GM18498 (cell line): ENCODE data around the gene CNNM2.

Experiments
- ATAC-seq: cut with Tn5 transposase; IDR thresholded peaks from one replicate; pipeline ENCODE4 v1.9.1; 2021; ENCODE audit warnings: mild to moderate bottlenecking, moderate library complexity; ENCODE audit not compliant: unreplicated experiment

Gene CNNM2

DNA sequence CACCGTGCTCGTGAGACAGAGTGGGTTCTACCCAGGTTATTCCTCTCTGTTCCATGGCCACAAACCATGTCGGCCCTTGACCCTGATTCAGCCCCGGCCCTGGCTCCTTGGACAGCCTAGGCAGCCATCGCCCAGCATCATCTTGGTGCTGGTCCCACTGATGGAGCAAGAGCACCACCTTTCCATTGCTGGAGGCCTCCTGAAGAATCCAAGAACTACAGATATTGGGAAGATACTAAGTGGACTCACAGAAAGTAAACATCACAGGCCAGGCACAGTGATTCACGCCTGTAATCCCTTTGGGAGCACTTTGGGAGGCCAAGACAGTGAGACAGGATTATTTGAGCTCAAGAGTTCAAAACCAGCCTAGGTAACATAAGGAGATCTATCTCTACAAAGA lies 149.9 kb downstream of the CNNM2 start:
- no peak for ATAC-seq

DNA sequence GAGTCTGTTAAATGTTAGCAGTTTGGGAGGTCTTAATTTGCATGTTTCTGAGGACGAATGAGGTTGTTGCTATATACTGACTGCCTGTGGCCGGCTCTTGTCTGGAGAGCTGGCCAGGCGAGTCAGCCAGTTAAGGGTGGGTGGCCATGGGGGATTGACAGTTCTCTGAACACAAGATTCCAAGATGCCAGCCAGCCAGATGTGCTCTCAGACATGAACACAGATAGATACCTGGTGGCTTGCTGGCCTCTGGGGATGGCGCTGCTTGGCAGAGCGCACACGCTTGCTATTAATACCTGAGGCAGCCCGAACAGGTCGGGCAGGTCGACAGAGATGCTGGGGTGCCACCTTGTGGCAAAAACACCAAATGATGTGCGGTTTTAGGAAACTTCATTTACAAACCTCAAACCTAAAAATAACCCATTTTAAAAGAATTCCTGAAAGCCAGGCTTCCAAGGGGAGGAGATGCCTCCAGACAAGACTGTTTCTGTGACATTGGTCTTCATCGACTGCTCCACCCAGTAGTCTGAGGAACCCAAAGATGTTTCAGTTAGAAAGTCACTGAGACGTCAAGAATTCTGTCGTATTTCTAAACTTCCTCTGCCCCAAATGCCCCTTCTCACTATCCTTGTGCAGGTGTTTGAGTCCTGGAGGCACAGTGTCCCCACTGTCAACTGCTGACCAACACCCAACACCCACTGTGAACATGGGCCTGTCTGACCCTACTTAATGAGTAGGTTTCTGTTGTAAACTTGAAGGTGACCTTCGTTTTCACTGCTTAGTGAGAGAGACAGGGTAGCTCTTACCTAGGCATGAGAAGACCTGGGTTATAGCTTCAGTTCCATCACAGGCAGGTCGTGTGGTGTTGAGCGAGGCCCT lies 151.6 kb downstream of the CNNM2 start:
- peak; percentile 68 for ATAC-seq

DNA sequence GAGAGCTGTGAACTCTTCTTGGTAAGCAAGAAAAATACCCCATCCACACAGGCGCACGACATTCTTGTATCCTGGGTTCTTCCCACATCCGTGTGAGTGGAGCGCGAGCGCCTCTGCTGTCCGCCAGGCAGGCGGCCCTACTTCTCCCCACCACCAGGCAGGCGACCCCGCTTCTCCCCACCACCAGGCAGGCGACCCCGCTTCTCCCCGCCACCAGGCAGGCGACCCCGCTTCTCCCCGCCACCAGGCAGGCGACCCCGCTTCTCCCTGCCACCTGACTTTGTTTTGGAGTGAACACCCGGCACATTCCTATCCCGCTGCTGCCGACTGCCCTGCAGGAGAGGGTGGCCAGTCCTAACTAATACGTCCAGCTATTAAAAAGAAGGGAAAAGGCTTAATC lies 154.2 kb downstream of the CNNM2 start:
- no peak for ATAC-seq

DNA sequence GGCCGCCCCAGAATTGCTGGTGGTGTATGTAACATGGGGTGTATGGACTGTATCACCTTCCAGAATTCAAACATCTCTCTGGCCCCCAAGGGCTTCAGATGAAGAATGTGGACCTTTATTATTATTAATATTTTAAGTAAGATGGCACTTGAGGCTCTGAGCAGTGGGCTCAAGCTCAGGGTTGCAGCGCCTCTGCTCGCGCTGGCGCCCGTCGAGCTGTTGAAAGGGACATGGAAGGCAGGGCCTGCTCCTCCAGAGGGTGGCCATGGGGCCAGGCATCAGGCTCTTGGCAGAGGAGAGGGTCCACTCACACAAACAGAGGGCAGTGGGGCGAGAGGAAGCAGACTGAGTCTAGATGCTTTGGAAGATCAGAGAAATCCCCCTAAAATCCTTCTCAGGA lies 154.8 kb downstream of the CNNM2 start:
- ATAC-seq: no peak

DNA sequence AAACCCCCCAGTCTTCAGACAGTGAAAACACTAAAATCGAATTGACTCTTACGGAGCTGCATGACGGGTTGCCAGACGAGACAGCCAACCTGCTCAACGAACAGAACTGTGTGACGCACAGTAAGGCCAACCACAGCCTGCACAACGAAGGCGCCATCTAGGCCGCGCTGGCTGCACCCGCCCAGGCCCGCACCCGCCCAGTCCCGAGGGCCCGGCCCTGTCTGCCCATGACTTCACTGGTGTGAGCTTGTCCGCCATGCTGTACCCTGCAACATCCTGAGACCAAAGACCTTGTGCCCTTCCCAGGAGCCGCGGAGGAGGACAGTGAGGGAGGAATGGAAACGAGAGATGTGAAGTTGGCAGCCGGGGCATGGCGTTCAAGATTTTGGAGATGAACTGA lies 158.9 kb downstream of the CNNM2 start:
- no peak for ATAC-seq

DNA sequence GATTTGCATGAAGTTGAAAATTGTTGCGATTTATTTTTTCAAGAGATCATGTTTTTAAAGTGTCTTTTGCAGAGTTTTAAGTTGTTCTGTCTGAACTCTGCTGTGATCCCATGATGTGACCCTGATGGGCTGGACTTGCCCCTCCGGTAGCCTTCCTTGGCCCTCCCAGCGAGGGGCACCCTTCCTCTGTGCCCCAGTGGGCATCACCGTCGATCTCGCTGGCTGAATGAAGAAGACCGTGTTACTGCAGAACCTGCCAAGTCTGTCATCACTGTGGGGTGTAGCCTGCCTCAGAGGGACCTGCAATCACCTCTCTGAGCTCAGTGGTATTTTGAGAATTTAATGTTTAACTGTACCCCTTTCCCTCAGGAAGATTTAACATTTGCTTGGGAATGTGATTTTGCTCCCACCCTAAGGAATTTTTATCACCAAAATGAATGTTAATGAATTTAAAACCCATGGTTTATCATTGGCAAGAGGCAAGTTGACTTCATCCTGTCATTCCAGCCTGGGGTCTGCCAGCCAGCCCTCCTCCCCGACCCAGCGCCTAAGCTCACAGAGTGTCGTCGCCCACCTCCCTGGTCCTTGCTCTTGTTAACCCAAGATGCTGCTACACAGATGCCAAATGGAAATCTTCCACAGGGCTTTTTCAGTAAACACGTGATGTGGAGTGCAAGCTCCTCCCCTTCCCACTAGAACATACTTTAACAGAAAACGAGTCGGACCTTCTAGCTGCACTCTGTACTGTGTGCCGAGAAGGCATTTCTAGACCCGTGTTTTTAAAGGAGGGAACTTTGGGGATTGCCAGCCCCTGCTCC lies 159.6 kb downstream of the CNNM2 start:
- ATAC-seq: no peak

DNA sequence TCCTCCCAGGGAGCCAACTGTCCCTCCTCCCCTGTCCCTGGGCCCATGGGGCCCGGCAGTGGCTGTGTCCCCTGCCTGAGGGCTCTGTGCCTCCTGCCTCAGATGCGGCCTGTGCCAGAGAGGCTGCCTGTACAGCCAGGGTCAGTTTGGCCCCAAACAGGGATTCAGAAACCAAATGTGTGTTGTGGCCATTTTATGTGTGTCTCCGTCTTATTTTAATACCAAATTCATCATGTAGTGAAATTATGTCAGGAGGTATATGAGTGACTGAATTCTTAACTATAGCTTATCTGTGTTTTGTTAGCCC lies 160.2 kb downstream of the CNNM2 start:
- ATAC-seq: no peak

DNA sequence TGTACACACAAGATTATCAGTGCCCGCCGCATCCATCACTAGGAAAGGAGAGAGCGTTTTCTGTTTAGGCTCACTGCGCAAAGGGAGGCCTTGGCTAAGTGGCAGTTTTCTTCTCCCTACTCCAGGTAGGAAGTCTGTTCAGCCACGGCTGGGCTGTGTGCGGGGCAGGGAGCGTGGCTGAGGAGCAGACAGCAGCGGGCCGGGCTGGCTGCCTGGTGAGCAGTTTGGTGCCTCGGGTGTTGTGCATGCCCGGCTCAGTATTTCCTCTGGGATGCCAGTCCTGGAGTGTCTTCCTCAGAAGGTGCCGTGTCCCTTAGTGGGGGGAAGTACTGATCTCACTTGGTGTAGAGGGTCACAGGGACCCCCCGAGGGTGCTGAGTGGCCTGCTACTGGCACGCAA lies 160.6 kb downstream of the CNNM2 start:
- no peak for ATAC-seq

DNA sequence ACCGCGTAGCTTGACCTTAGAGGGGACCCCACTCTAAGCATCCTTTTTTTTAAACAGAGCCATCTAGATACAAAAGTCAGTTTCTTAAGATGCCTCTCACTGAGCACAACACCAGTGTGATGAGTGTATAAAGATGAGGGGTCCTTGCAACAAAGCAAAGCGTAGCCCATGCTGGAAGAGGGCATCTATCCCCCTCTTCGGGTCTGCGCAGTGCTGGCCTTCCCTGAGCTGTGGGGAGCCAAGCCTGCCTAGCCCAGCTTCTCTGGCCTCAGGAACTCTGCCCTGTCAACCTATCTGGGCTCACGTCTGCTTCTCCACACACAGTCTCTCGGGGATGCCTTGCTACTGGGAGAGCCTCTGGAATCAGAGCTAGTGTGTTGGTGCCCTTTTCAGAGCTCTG lies 161.0 kb downstream of the CNNM2 start:
- ATAC-seq: no peak

DNA sequence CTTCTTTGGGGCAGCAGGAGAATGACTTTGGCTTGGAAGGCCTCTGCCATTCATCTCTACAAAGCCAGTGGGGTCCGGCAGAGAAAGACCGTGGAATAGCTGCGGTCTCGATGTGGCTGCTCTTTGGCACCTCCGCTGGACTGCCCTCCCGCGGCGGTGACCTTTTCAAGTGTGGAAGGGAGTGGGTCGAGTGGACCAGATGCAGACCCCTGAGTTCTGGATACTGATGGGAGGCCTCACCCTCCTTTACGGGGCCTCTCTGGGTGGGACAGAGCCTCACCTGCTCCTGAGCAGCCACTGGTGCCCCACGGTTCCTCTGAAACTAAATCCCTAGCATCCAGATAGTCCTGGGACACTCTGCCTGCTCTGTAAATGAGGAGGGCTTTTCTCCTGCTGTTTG lies 161.9 kb downstream of the CNNM2 start:
- no peak for ATAC-seq

DNA sequence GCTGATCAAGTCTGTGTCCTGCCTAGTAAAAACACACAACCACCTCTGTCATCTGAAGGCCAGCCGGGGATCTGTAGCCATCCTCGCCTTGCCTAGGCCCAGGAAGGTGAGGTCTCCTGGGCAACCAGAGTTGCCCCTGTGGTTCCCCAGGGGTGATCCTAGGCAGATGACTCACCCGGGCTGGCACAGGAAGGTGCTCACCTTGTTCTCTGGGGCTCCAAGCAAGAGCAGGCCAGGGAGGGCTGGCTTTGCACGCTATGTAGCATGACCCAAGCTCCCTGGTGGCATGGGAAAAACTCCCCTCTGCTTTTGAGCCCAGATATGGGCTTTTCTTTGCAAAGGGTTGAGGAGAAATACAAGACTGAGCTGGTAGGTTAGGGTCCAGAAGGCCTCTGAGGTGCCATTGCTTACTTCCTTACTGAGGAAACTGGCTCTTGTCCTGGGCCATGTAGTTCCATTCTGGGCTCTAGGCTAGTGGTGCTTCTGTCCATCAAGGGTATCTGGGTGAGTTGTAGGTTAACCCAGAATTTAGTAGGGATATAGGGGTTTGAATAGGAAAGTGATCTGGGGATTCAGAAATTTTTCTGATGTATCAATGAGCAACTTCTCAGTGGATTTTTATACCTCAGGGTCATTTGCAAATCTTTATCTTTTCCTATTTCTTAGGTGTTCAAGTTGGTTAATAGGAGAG lies 162.9 kb downstream of the CNNM2 start:
- ATAC-seq: no peak

DNA sequence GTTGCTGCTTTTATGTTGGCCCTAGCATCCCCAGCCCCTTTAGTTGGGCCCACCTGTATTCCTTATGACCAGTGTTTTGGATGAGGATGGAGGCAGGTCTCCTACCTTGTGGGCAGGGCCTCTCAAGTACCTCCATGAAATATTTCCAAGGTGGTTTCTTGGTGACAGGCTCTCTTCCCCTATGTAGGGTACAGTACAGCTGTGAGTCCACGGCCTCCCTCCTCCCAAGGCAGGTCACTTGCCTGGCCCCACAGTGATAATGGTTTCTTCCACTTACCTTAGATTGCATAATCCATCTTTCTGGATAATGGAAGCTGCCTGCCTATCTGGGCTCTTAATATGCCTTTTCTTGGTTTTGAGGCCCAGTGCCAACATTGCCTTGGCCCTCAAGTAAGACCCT lies 164.6 kb downstream of the CNNM2 start:
- no peak for ATAC-seq

DNA sequence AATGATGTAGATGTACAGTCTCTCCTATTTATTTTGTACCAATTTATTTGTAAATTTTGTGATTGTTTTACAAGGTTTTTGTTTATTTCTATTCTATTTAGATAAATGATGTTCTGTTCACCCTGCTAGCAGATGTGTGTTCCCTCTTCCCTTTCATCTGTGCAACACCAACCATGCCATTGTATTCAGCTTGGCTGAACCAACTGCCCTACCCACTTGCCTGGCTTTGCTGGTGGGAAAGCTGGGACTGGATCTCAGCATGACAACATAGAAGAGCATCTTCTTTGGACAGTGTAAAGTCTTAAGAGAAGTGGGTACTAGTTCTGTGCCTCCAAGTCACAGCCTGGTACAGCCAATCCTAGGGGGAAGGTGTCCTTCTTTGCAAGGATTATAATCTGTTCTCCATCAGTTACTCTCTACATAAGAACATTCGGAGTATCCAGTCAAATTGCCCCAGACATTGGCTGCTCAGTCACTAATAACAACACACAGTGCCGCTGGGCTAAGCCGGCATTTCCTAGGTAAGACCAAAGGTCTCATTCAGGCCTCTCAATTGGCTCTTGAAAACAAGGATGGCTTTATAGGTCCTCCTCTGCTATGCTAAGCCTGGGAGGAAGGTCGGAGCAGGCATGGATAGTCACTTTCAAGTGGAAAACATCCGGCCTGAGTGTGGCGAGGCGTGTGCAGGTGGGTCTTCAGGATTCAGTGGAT lies 165.3 kb downstream of the CNNM2 start:
- no peak for ATAC-seq

DNA sequence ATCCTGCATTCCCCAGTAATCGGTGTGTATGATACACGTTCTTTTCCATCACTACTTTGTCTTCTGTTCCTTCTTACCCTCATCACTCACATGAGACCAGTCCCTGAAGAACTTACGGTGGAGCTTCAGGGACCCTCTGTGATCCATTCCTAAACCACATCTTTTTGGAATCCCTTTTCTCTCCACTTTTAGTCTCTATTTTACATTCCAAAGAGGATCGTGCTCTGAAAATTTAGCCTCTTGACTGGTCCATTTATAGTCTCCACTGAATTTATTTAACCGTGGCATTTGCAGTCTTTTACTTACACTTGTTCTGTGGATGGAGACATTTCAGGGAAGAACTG lies 165.9 kb downstream of the CNNM2 start:
- ATAC-seq: no peak

DNA sequence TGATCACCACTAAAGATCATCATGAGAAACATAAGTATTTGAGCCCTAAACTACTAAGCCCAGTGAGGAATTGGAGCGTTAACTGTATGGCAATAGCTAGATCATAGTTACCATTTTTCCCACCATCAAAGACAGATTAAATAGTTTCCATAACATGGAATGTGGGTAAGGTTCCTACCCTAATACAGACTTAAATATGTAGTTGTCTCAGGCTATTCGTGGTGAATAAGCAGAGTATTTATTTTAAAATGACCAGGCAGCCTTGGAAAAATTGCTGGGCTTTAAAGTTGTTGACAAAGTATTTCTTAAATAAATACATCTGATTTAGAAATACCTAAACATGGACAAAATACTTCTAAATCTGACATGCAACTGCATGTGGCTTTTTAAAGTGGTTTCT lies 168.2 kb downstream of the CNNM2 start:
- ATAC-seq: no peak

DNA sequence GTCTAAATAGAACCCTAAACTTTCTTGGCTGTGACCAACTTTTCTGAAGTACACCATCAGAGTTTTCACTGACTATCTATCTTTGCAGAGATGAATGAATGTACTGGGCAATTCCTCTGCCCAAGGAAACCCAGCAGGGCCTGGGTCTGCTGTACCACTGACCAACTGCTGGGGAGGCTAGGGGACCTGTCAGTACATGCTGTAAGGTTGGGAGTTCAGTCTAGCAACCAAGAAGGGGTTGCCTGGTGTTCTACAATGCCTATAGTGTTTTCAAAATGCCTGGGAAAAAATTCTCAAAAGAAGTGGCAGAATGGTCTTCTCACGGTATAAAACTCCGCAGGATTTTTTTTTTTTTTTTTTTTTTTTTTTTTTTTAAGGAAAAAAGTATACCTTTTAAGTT lies 168.7 kb downstream of the CNNM2 start:
- ATAC-seq: no peak

DNA sequence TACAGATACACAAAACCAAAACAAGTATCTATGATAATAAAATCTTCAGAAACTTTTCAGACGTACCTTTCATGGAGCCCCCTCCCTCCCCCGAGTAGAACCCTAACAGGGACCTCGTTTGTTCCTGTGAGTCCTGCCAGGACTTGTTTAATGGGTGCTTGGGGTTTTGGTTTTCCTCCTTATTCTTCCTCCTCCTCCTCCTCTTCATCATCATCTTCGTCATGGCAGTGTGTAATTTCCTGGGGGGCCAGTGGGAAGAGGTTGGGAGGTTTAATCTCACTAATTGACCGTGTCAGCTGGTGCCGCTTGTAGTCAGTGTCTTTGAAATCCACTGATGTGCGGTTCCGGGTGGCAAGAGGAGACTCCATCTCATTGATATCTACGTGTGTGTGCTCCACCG lies 171.4 kb downstream of the CNNM2 start:
- no peak for ATAC-seq

DNA sequence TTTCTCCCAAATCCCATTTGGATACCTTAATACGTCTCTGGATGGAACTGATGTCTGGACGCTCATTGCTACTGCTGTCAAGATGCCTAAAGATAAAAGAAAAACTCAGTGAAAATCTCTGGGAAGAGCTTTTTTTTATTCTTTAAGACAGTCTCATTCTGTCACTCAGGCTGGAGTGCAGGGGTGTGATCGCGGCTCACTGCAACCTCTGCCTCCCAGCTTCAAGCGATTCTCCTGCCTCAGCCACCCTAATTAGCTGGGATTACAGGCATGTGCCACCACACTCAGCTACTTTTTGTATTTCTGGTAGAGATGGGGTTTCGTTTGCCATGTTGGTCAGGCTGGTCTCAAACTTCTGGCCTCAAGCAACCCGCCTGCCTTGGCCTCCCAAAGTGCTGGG lies 172.8 kb downstream of the CNNM2 start:
- no peak for ATAC-seq

DNA sequence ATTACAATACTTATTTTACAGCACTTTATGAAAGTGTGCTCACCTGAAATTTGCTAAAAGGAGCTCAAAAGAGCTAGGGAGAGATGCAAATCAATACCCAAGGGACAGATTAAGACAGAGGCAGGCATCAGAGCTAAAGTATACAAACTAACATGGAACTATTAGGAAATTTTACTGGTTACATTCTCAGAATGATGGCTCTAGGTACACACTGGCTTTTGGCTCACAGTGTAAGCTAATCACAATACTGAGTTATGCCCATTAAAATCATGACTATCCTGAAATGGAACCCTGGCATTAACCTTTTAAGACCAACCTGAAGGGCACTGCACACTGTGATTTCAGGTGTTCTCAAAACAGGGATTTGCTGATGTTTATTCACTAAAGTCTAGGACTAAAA lies 176.9 kb downstream of the CNNM2 start:
- no peak for ATAC-seq

DNA sequence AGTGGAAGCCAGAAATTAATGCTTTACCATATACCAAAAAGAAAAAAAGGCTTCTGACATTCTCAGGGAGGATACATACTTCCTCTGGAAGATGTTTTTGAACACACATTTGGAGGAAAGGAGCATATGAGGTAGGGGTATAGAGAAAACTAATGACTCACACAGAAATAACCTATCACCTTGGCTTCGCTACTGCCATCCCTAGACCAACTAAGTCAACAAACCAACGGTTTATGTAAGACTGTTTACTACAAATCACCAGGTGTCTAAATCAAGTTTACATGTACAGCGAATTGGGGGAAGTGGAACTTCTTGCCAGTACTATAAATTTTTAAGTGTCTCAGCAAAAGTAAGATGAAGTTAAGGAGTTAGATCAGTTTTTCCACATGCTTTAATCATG lies 178.0 kb downstream of the CNNM2 start:
- no peak for ATAC-seq

DNA sequence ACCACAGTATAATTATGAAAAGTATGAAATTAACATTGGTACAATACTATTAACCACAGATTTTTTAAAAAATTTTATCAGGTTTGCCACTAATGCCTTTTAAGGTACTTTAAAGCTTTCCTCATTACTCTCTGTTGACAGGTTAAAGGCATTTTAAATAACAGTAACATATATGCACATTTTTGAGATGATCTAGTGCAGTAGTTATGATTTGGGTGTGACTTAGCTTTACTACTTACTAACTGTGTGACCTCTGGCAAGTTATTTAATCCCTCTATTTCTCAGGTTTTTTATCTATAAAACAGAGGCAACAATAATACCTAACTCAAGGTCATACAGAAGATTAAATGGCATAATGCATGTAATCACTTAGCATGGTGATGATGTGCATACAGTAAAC lies 180.1 kb downstream of the CNNM2 start:
- ATAC-seq: no peak
